ENCODE results near the gene EHD1.

EHD1 gene

GRCh38 chr11:64872790-64873488 lies 5.5 kb downstream of the EHD1 start:
- DNase-seq (ENCODE audit: low spot score) = peak; percentile 77

GRCh38 chr11:64871492-64871891 lies 6.9 kb downstream of the EHD1 start:
- no peak for DNase-seq (ENCODE audit: low spot score)

- no peak for DNase-seq (ENCODE audit: low spot score)
Observed at GRCh38 chr11:64870893-64871466, 7.4 kb downstream of the EHD1 start.

- no peak for DNase-seq (ENCODE audit: low spot score)
Observed at GRCh38 chr11:64870176-64870892, 8.1 kb downstream of the EHD1 start.

- DNase-seq (ENCODE audit: low spot score) = no peak
Observed at GRCh38 chr11:64869571-64870175, 8.7 kb downstream of the EHD1 start.

GRCh38 chr11:64868904-64869570 lies 9.4 kb downstream of the EHD1 start:
- DNase-seq (ENCODE audit: low spot score) = peak; percentile 59

GRCh38 chr11:64867748-64868462 lies 10.5 kb downstream of the EHD1 start:
- no peak for DNase-seq (ENCODE audit: low spot score)

GRCh38 chr11:64866173-64866491 lies 12.3 kb downstream of the EHD1 start:
- peak; percentile 75 for DNase-seq (ENCODE audit: low spot score)

GRCh38 chr11:64865286-64866172 lies 12.9 kb downstream of the EHD1 start:
- DNase-seq (ENCODE audit: low spot score) = peak; percentile 88

- DNase-seq (ENCODE audit: low spot score) = peak; percentile 63
Observed at GRCh38 chr11:64864473-64865285, 13.7 kb downstream of the EHD1 start.

- DNase-seq (ENCODE audit: low spot score) = no peak
Observed at GRCh38 chr11:64864135-64864472, 14.3 kb downstream of the EHD1 start.

GRCh38 chr11:64863391-64864060 lies 14.9 kb downstream of the EHD1 start:
- no peak for DNase-seq (ENCODE audit: low spot score)

GRCh38 chr11:64862987-64863390 lies 15.4 kb downstream of the EHD1 start:
- no peak for DNase-seq (ENCODE audit: low spot score)

- DNase-seq (ENCODE audit: low spot score) = peak; percentile 74
Observed at GRCh38 chr11:64861227-64861975, 17.0 kb downstream of the EHD1 start.

- DNase-seq (ENCODE audit: low spot score) = peak; percentile 80
Observed at GRCh38 chr11:64859542-64860414, 18.6 kb downstream of the EHD1 start.

GRCh38 chr11:64858467-64859263 lies 19.8 kb downstream of the EHD1 start:
- no peak for DNase-seq (ENCODE audit: low spot score)

- DNase-seq (ENCODE audit: low spot score) = no peak
Observed at GRCh38 chr11:64857485-64857884, 20.9 kb downstream of the EHD1 start.
